Vagina (tissue), 1 donor: ENCODE results near the gene KCNS1. TPM values are rescaled to one million over a fixed set of nuclear protein-coding genes. Genes with fewer than 3 reads are reported as not detected.

Experiments used
- total RNA-seq: library from RNA; depleted of rRNA; stranded (reverse); fragments of >200 nt; gene quantifications from one replicate; pipeline ENCODE4 v1.2.3, GENCODE V29; 2016

Gene KCNS1
- total RNA-seq, 1 donor from 2014 or later: not detected

Other genes with a start within 250 kb of the KCNS1 start
- 87.4 TPM for gene YWHAB, start 215.4 kb downstream of the KCNS1 start, total RNA-seq
- gene PABPC1L, start 191.1 kb downstream of the KCNS1 start, total RNA-seq: 19.6 TPM
- gene TOMM34, start 140.7 kb downstream of the KCNS1 start, total RNA-seq: 16.2 TPM
- gene STK4, start 134.6 kb downstream of the KCNS1 start, total RNA-seq: 25.8 TPM
- gene WFDC5, start 14.0 kb upstream of the KCNS1 start, total RNA-seq: 6.1 TPM
- 4.4 TPM for gene WFDC12, start 23.3 kb upstream of the KCNS1 start, total RNA-seq
- gene PI3, start 73.8 kb upstream of the KCNS1 start, total RNA-seq: 234 TPM
- not detected for gene SEMG1, start 105.9 kb upstream of the KCNS1 start, total RNA-seq
- gene SEMG2, start 120.2 kb upstream of the KCNS1 start, total RNA-seq: not detected
- 431 TPM for gene SLPI, start 153.4 kb upstream of the KCNS1 start, total RNA-seq
- not detected for gene RBPJL, start 205.7 kb upstream of the KCNS1 start, total RNA-seq
- not detected for gene MATN4, start 207.2 kb upstream of the KCNS1 start, total RNA-seq
- 62.6 TPM for gene SDC4, start 247.3 kb upstream of the KCNS1 start, total RNA-seq